ENCODE measurements around the gene PCDHB9. TPM values are rescaled to one million over a fixed set of nuclear protein-coding genes. Genes with fewer than 3 reads are reported as not detected.

The PCDHB9 gene
- total and polyA plus RNA-seq, 7 donors = 0.09 to 0.58 (median 0.15) TPM; not detected in 1

DNA sequence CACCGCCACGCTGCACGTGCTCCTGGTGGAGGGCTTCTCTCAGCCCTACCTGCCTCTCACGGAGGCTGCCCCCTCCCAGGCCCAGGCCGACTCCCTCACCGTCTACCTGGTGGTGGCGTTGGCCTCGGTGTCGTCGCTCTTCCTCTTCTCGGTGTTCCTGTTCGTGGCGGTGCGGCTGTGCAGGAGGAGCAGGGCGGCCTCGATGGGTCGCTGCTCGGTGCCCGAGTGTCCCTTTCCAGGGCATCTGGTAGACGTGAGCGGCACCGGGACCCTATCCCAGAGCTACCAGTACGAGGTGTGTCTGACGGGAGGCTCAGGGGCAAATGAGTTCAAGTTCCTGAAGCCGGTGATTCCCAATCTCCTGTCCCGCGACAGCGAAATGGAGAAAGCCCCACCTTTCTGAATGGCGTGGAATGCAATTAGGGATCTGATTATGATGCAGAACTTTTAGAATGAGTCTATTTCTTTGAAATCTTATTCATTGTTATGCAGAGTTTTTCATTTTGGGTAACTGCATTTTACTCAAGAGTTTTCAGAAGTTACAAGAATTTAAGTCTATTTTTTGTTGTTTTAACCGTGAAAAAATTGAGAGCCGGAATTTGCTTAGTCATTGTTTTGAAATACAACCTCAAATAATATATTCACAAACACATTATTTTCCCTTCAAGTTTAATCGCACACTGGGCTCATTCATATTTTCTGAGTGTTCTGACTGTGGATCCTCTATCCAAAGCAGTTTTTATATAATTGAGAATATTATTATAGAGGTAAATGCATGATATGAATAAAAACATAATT lies 49.8 kb downstream of the PCDHB9 start:
- intact Hi-C loops (cut with DNase I) = no loop called here
- Histone ChIP-seq H3K4me1 (no peaks in the 10 kb centered on the region), H3K36me3 (ENCODE audit: insufficient read depth in 1 of 2, low read depth in 1 of 2) (no peaks in the 10 kb centered on the region), H3K9me3 (peaks cover 35% of the 10 kb centered on the region), H3K27ac (no peak overlapping the region), H3K27me3 (ENCODE audit: insufficient read depth in 3 of 3, low read length in 2 of 3) (peaks cover 0 to 50% (median 13%) of the 10 kb centered on the region in 3 donors), H3K4me3 (no peak overlapping the region)
- 16 to 22% (median 19%) methylated on average over 31 to 32 of the region's 32 CpGs for WGBS, 3 donors
- DNase-seq (no peak), ATAC-seq (no peak)
- TF ChIP-seq, protein P1, sequence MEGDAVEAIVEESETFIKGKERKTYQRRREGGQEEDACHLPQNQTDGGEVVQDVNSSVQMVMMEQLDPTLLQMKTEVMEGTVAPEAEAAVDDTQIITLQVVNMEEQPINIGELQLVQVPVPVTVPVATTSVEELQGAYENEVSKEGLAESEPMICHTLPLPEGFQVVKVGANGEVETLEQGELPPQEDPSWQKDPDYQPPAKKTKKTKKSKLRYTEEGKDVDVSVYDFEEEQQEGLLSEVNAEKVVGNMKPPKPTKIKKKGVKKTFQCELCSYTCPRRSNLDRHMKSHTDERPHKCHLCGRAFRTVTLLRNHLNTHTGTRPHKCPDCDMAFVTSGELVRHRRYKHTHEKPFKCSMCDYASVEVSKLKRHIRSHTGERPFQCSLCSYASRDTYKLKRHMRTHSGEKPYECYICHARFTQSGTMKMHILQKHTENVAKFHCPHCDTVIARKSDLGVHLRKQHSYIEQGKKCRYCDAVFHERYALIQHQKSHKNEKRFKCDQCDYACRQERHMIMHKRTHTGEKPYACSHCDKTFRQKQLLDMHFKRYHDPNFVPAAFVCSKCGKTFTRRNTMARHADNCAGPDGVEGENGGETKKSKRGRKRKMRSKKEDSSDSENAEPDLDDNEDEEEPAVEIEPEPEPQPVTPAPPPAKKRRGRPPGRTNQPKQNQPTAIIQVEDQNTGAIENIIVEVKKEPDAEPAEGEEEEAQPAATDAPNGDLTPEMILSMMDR (IDR thresholded peaks at IDR 0.05) = no peak

Other genes with a start within 250 kb of the PCDHB9 start
Only the 30 nearest of the 37 such genes appear.
- under 1 TPM in 1 of 4 donors, not detected in 3; 0.06 TPM for gene PCDHB1, start 135.8 kb upstream of the PCDHB9 start, total RNA-seq
- under 1 TPM in 1 of 3 donors, not detected in 2; 0.01 TPM for gene PCDHB1, start 135.8 kb upstream of the PCDHB9 start, polyA plus RNA-seq
- 1 to 10 TPM in 2 of 4 donors, under 1 TPM in 2; 0.88 to 1.6 (median 1.2) TPM for gene PCDHB2, start 92.5 kb upstream of the PCDHB9 start, total RNA-seq
- gene PCDHB2, start 92.5 kb upstream of the PCDHB9 start, polyA plus RNA-seq = under 1 TPM; 0.30 to 0.61 (median 0.31) TPM
- gene PCDHB3, start 86.7 kb upstream of the PCDHB9 start, total RNA-seq = 1 to 10 TPM in 1 of 4 donors, under 1 TPM in 3; 0.65 to 1.8 (median 0.81) TPM
- gene PCDHB3, start 86.7 kb upstream of the PCDHB9 start, polyA plus RNA-seq = under 1 TPM; 0.18 to 0.82 (median 0.31) TPM
- gene PCDHB4, start 65.3 kb upstream of the PCDHB9 start, total RNA-seq = 1 to 10 TPM in 3 of 4 donors, under 1 TPM in 1; 0.77 to 2.0 (median 1.8) TPM
- gene PCDHB4, start 65.3 kb upstream of the PCDHB9 start, polyA plus RNA-seq = under 1 TPM; 0.31 to 0.80 (median 0.37) TPM
- under 1 TPM; 0.42 to 0.99 (median 0.60) TPM for gene PCDHB5, start 52.0 kb upstream of the PCDHB9 start, total RNA-seq
- gene PCDHB5, start 52.0 kb upstream of the PCDHB9 start, polyA plus RNA-seq = under 1 TPM; 0.17 to 0.33 (median 0.27) TPM
- gene PCDHB6, start 37.1 kb upstream of the PCDHB9 start, total RNA-seq = under 1 TPM; 0.12 to 0.34 (median 0.23) TPM
- gene PCDHB6, start 37.1 kb upstream of the PCDHB9 start, polyA plus RNA-seq = under 1 TPM; 0.08 to 0.11 (median 0.09) TPM
- under 1 TPM; 0.19 to 0.59 (median 0.34) TPM for gene PCDHB7, start 14.5 kb upstream of the PCDHB9 start, total RNA-seq
- gene PCDHB7, start 14.5 kb upstream of the PCDHB9 start, polyA plus RNA-seq = under 1 TPM; 0.08 to 0.18 (median 0.16) TPM
- under 1 TPM; 0.21 to 0.87 (median 0.57) TPM for gene PCDHB8, start 9.4 kb upstream of the PCDHB9 start, total RNA-seq
- under 1 TPM; 0.04 to 0.26 (median 0.16) TPM for gene PCDHB8, start 9.4 kb upstream of the PCDHB9 start, polyA plus RNA-seq
- gene PCDHB16, start 4.8 kb upstream of the PCDHB9 start, total RNA-seq = under 1 TPM; 0.56 to 0.94 (median 0.67) TPM
- under 1 TPM; 0.22 to 0.34 (median 0.23) TPM for gene PCDHB16, start 4.8 kb upstream of the PCDHB9 start, polyA plus RNA-seq
- under 1 TPM; 0.26 to 0.29 (median 0.26) TPM for gene PCDHB10, start 5.2 kb downstream of the PCDHB9 start, total RNA-seq
- gene PCDHB10, start 5.2 kb downstream of the PCDHB9 start, polyA plus RNA-seq = under 1 TPM; 0.13 to 0.17 (median 0.14) TPM
- gene PCDHB11, start 12.5 kb downstream of the PCDHB9 start, total RNA-seq = 1 to 10 TPM in 2 of 4 donors, under 1 TPM in 2; 0.86 to 1.8 (median 1.1) TPM
- under 1 TPM; 0.08 to 0.13 (median 0.13) TPM for gene PCDHB11, start 12.5 kb downstream of the PCDHB9 start, polyA plus RNA-seq
- under 1 TPM; 0.44 to 0.96 (median 0.83) TPM for gene PCDHB12, start 21.6 kb downstream of the PCDHB9 start, total RNA-seq
- under 1 TPM; 0.10 to 0.21 (median 0.21) TPM for gene PCDHB12, start 21.6 kb downstream of the PCDHB9 start, polyA plus RNA-seq
- gene PCDHB13, start 26.8 kb downstream of the PCDHB9 start, total RNA-seq = under 1 TPM; 0.44 to 0.81 (median 0.62) TPM
- under 1 TPM; 0.06 to 0.26 (median 0.18) TPM for gene PCDHB13, start 26.8 kb downstream of the PCDHB9 start, polyA plus RNA-seq
- under 1 TPM; 0.48 to 0.75 (median 0.50) TPM for gene PCDHB14, start 36.2 kb downstream of the PCDHB9 start, total RNA-seq
- gene PCDHB14, start 36.2 kb downstream of the PCDHB9 start, polyA plus RNA-seq = under 1 TPM; 0.20 to 0.51 (median 0.32) TPM
- gene PCDHB15, start 58.2 kb downstream of the PCDHB9 start, total RNA-seq = 1 to 10 TPM in 2 of 4 donors, under 1 TPM in 2; 0.50 to 2.5 (median 0.91) TPM
- under 1 TPM; 0.44 to 0.58 (median 0.45) TPM for gene PCDHB15, start 58.2 kb downstream of the PCDHB9 start, polyA plus RNA-seq
- gene SLC25A2, start 116.9 kb downstream of the PCDHB9 start, total RNA-seq = under 1 TPM in 2 of 4 donors, not detected in 2; 0.19 to 0.32 TPM
- under 1 TPM in 1 of 3 donors, not detected in 2; 0.04 TPM for gene SLC25A2, start 116.9 kb downstream of the PCDHB9 start, polyA plus RNA-seq
- gene TAF7, start 133.6 kb downstream of the PCDHB9 start, total RNA-seq = 100 to 1,000 TPM in 2 of 4 donors, 10 to 100 TPM in 2; 92.9 to 139 (median 117) TPM
- gene TAF7, start 133.6 kb downstream of the PCDHB9 start, polyA plus RNA-seq = 100 to 1,000 TPM; 112 to 249 (median 139) TPM
- gene PCDHGA1, start 143.4 kb downstream of the PCDHB9 start, total RNA-seq = 1 to 10 TPM in 1 of 4 donors, under 1 TPM in 3; 0.51 to 1.4 (median 0.65) TPM
- 1 to 10 TPM in 1 of 3 donors, under 1 TPM in 2; 0.27 to 2.1 (median 0.56) TPM for gene PCDHGA1, start 143.4 kb downstream of the PCDHB9 start, polyA plus RNA-seq
- 1 to 10 TPM; 1.2 to 1.8 (median 1.6) TPM for gene PCDHGA2, start 151.6 kb downstream of the PCDHB9 start, total RNA-seq
- gene PCDHGA2, start 151.6 kb downstream of the PCDHB9 start, polyA plus RNA-seq = 1 to 10 TPM in 1 of 3 donors, under 1 TPM in 2; 0.22 to 1.1 (median 0.25) TPM
- 1 to 10 TPM in 3 of 4 donors, under 1 TPM in 1; 0.97 to 2.4 (median 1.7) TPM for gene PCDHGA3, start 156.7 kb downstream of the PCDHB9 start, total RNA-seq
- under 1 TPM; 0.33 to 0.67 (median 0.34) TPM for gene PCDHGA3, start 156.7 kb downstream of the PCDHB9 start, polyA plus RNA-seq
- 1 to 10 TPM in 2 of 4 donors, under 1 TPM in 2; 0.71 to 1.8 (median 1.2) TPM for gene PCDHGB1, start 162.9 kb downstream of the PCDHB9 start, total RNA-seq
- gene PCDHGB1, start 162.9 kb downstream of the PCDHB9 start, polyA plus RNA-seq = under 1 TPM; 0.08 to 0.22 (median 0.12) TPM
- 1 to 10 TPM in 3 of 4 donors, under 1 TPM in 1; 0.84 to 2.4 (median 2.2) TPM for gene PCDHGA4, start 167.9 kb downstream of the PCDHB9 start, total RNA-seq
- gene PCDHGA4, start 167.9 kb downstream of the PCDHB9 start, polyA plus RNA-seq = under 1 TPM; 0.14 to 0.47 (median 0.40) TPM
- 1 to 10 TPM; 1.2 to 2.4 (median 1.9) TPM for gene PCDHGB2, start 172.8 kb downstream of the PCDHB9 start, total RNA-seq
- under 1 TPM; 0.10 to 0.67 (median 0.65) TPM for gene PCDHGB2, start 172.8 kb downstream of the PCDHB9 start, polyA plus RNA-seq
- gene PCDHGA5, start 177.0 kb downstream of the PCDHB9 start, total RNA-seq = 1 to 10 TPM in 2 of 4 donors, under 1 TPM in 2; 0.84 to 2.0 (median 1.2) TPM
- under 1 TPM; 0.07 to 0.38 (median 0.35) TPM for gene PCDHGA5, start 177.0 kb downstream of the PCDHB9 start, polyA plus RNA-seq
- 1 to 10 TPM in 3 of 4 donors, under 1 TPM in 1; 0.92 to 2.0 (median 1.2) TPM for gene PCDHGB3, start 183.1 kb downstream of the PCDHB9 start, total RNA-seq
- under 1 TPM; 0.17 to 0.44 (median 0.35) TPM for gene PCDHGB3, start 183.1 kb downstream of the PCDHB9 start, polyA plus RNA-seq
- gene PCDHGA6, start 186.7 kb downstream of the PCDHB9 start, total RNA-seq = 1 to 10 TPM; 1.3 to 2.5 (median 1.8) TPM
- under 1 TPM; 0.03 to 0.72 (median 0.57) TPM for gene PCDHGA6, start 186.7 kb downstream of the PCDHB9 start, polyA plus RNA-seq
- 1 to 10 TPM in 2 of 4 donors, under 1 TPM in 2; 0.97 to 2.2 (median 1.1) TPM for gene PCDHGA7, start 195.6 kb downstream of the PCDHB9 start, total RNA-seq
- under 1 TPM; 0.07 to 0.35 (median 0.35) TPM for gene PCDHGA7, start 195.6 kb downstream of the PCDHB9 start, polyA plus RNA-seq
- gene PCDHGB4, start 200.5 kb downstream of the PCDHB9 start, total RNA-seq = 1 to 10 TPM in 3 of 4 donors, under 1 TPM in 1; 0.99 to 3.0 (median 2.0) TPM
- under 1 TPM; 0.24 to 0.52 (median 0.49) TPM for gene PCDHGB4, start 200.5 kb downstream of the PCDHB9 start, polyA plus RNA-seq
- gene PCDHGA8, start 205.5 kb downstream of the PCDHB9 start, total RNA-seq = 1 to 10 TPM in 3 of 4 donors, under 1 TPM in 1; 0.82 to 1.6 (median 1.3) TPM
- gene PCDHGA8, start 205.5 kb downstream of the PCDHB9 start, polyA plus RNA-seq = under 1 TPM; 0.04 to 0.30 (median 0.26) TPM
- gene PCDHGB5, start 210.8 kb downstream of the PCDHB9 start, total RNA-seq = 1 to 10 TPM; 2.7 to 5.1 (median 4.0) TPM
- 1 to 10 TPM in 1 of 3 donors, under 1 TPM in 2; 0.61 to 1.4 (median 0.95) TPM for gene PCDHGB5, start 210.8 kb downstream of the PCDHB9 start, polyA plus RNA-seq

Data from psoas muscle (tissue), 8 donors.